K562 (cell line): ENCODE results near the gene PKIB. TPM values are rescaled to one million over a fixed set of nuclear protein-coding genes. Genes with fewer than 3 reads are reported as not detected.

Experiments
- ATAC-seq: fragments of 200-7000 bp; cut with Tn5 transposase; 3 replicates; pipeline ENCODE4 v1.9.1; 2020; ENCODE audit warnings: moderate library complexity
- BruUV-seq: library from RNA; stranded (reverse); fragments of 400-500 nt; replicated peaks from 2 replicates; lab custom pipeline; 2021; lab: Mats Ljungman, UMichigan
- CTCF ChIA-PET: fragments of 300-600 bp; formaldehyde crosslinking; extraction: SDS; loops from one replicate; lab custom pipeline; 2021; ENCODE audit warnings: low intra/inter-chr PET ratio; lab: Yijun Ruan, JAX
- POLR2A ChIA-PET: fragments of 300-600, 350-650 bp; sonication (Branson Sonifier 250); formaldehyde crosslinking; extraction: SDS; loops from one replicate; lab custom pipeline; 2021; ENCODE audit warnings: antibody characterized with exemption, inconsistent platforms; lab: Yijun Ruan, JAX
- DNase-seq, 4 experiments: peaks; one replicate each; pipeline versions ENCODE4 v3.0.0 to v3.0.0-alpha.2; 2011 to 2018; ENCODE audit warnings: low spot score in 3 of 4, mixed read lengths in 3 of 4; ENCODE audit errors: extremely low read depth in 1 of 4
- FAIRE-seq: peaks from 2 replicates; lab custom pipeline; 2011; peaks lifted over from hg19 to GRCh38; lab: Jason Lieb, UNC
- H2AFZ ChIP-seq: 2 replicates; pipeline ENCODE4 v1.6.0; 2011; ENCODE audit warnings: low read depth, low read length, control low read depth, inconsistent platforms
- H3K27ac ChIP-seq: fragments of 200-600 bp; 3 replicates; pipeline ENCODE4 v1.8.0; 2011; ENCODE audit warnings: low read depth, mild to moderate bottlenecking, control low read depth, inconsistent platforms, low read length, moderate library complexity, mixed read lengths; ENCODE audit errors: extremely low read depth
- H3K27me3 ChIP-seq, 2 experiments: fragments of 300-600 bp in 1 of 2; 2 replicates in 1 of 2; 3 replicates in 1 of 2; pipeline versions ENCODE4 v1.6.0 to v1.8.0; 2011; ENCODE audit warnings: inconsistent platforms in 2 of 2, low read length in 2 of 2, mild to moderate bottlenecking in 1 of 2, mixed read lengths in 1 of 2, moderate library complexity in 1 of 2; ENCODE audit not compliant: control insufficient read depth in 2 of 2, insufficient read depth in 2 of 2
- H3K36me3 ChIP-seq: fragments of 300-600 bp; 3 replicates; pipeline ENCODE4 v1.8.0; 2011; ENCODE audit warnings: mild to moderate bottlenecking, low read length, inconsistent platforms; ENCODE audit not compliant: control insufficient read depth, insufficient read depth
- H3K4me1 ChIP-seq, 2 experiments: fragments of 200-600 bp in 1 of 2; replicated peaks in 1 of 2; 2 replicates in 1 of 2; 3 replicates in 1 of 2; pipeline versions ENCODE4 v1.5.1 to v1.8.0; 2011; ENCODE audit warnings: inconsistent platforms in 2 of 2, low read length in 2 of 2, mild to moderate bottlenecking in 1 of 2, mixed read lengths in 1 of 2, moderate library complexity in 1 of 2; ENCODE audit not compliant: control insufficient read depth in 2 of 2, insufficient read depth in 2 of 2
- H3K4me2 ChIP-seq: 2 replicates; pipeline ENCODE4 v1.6.1; 2011; ENCODE audit warnings: low read length, control low read depth, inconsistent platforms, mixed read lengths; ENCODE audit not compliant: insufficient read depth
- H3K4me3 ChIP-seq: fragments of 200-600 bp; sonication (generic), shearing (Covaris generic); 2 replicates; pipeline ENCODE4 v1.5.1; 2016; ENCODE audit warnings: control low read depth, inconsistent platforms
- H3K79me2 ChIP-seq: fragments of 200-600 bp; 3 replicates; pipeline ENCODE4 v1.8.0; 2011; ENCODE audit warnings: low read length, inconsistent platforms; ENCODE audit not compliant: control insufficient read depth, insufficient read depth
- H3K9ac ChIP-seq, 2 experiments: 2 replicates each; pipeline versions ENCODE4 v1.6.0 to v1.6.1; 2011; ENCODE audit warnings: low read depth in 2 of 2, low read length in 2 of 2, control low read depth in 1 of 2, inconsistent platforms in 1 of 2, mild to moderate bottlenecking in 1 of 2, mixed read lengths in 1 of 2; ENCODE audit not compliant: insufficient read depth in 1 of 2
- H3K9me1 ChIP-seq: one replicate; pipeline ENCODE4 v1.6.0; 2011; ENCODE audit warnings: inconsistent platforms, mild to moderate bottlenecking, low read length, moderate library complexity; ENCODE audit not compliant: control insufficient read depth, insufficient read depth
- H3K9me3 ChIP-seq: replicated peaks from 2 replicates; pipeline ENCODE4 v1.5.1; 2011; ENCODE audit warnings: low read depth, low read length, inconsistent platforms; ENCODE audit not compliant: control insufficient read depth, insufficient read depth
- H4K20me1 ChIP-seq: replicated peaks from 2 replicates; pipeline ENCODE4 v1.6.1; 2011; ENCODE audit warnings: low read length, inconsistent platforms, mixed read lengths; ENCODE audit not compliant: control insufficient read depth, insufficient read depth
- ARID1B ChIP-seq: fragments of 450-650 bp; IDR thresholded peaks from 2 replicates; pipeline ENCODE4 v1.6.1; 2016; ENCODE audit warnings: antibody characterized with exemption, mild to moderate bottlenecking, inconsistent platforms
- ATF7 ChIP-seq: fragments of 450-650 bp; IDR thresholded peaks from 2 replicates; pipeline ENCODE4 v1.7.1; 2014; ENCODE audit warnings: mild to moderate bottlenecking, moderate library complexity
- BRD4 ChIP-seq: fragments of 200-600 bp; sonication (generic); IDR thresholded peaks from 2 replicates; pipeline ENCODE4 v1.6.1; 2017; ENCODE audit warnings: inconsistent platforms
- CC2D1A ChIP-seq: fragments of 450-650 bp; IDR thresholded peaks from 2 replicates; pipeline ENCODE4 v1.6.1; 2017; ENCODE audit warnings: mild to moderate bottlenecking
- CTBP1 ChIP-seq: fragments of 450-650 bp; IDR thresholded peaks from 2 replicates; pipeline ENCODE4 v1.6.1; 2016; ENCODE audit warnings: borderline replicate concordance
- ESRRA ChIP-seq: fragments of 450-650 bp; IDR thresholded peaks from 2 replicates; pipeline ENCODE4 v1.6.1; 2014; ENCODE audit warnings: low read depth, mild to moderate bottlenecking, moderate library complexity, borderline replicate concordance
- KLF16 ChIP-seq: IDR thresholded peaks from 2 replicates; pipeline ENCODE4 v1.6.1; 2016; ENCODE audit warnings: antibody characterized with exemption
- LARP7 ChIP-seq: fragments of 450-650 bp; IDR thresholded peaks from 2 replicates; pipeline ENCODE4 v1.6.1; 2016
- MAZ ChIP-seq, 2 experiments: fragments of 450-650 bp in 1 of 2; sonication (generic) in 1 of 2; formaldehyde crosslinking; IDR thresholded peaks in 1 of 2; conservative IDR thresholded peaks in 1 of 2; 2 replicates each; pipeline versions ENCODE4 v1.4.0 to v1.5.0; 2020; ENCODE audit warnings: mild to moderate bottlenecking in 1 of 2, missing genetic modification reagents in 1 of 2
- PYGO2 ChIP-seq: fragments of 450-650 bp; IDR thresholded peaks from 2 replicates; pipeline ENCODE4 v1.6.1; 2016; ENCODE audit warnings: mild to moderate bottlenecking, missing genetic modification characterization, moderate library complexity, missing compliant biosample characterization
- RUNX1 ChIP-seq: sonication (generic); IDR thresholded peaks from 2 replicates; pipeline ENCODE4 v1.6.1; 2016; ENCODE audit warnings: antibody characterized with exemption, low read depth
- SMARCE1 ChIP-seq: fragments of 450-650 bp; IDR thresholded peaks from 2 replicates; pipeline ENCODE4 v1.7.1; 2016; ENCODE audit warnings: mild to moderate bottlenecking
- SPI1 ChIP-seq: IDR thresholded peaks from 2 replicates; pipeline ENCODE4 v1.6.1; 2011; ENCODE audit warnings: low read depth, low read length, control low read depth, borderline replicate concordance
- SREBF1 ChIP-seq: fragments of 150-350 bp; IDR thresholded peaks from 2 replicates; pipeline ENCODE4 v1.6.1; 2014; ENCODE audit warnings: antibody characterized with exemption, low read depth, low read length, borderline replicate concordance
- TEAD4 ChIP-seq, 2 experiments: sonication (generic) in 1 of 2; formaldehyde crosslinking in 1 of 2; IDR thresholded peaks; 2 replicates each; pipeline versions ENCODE4 v1.6.1 to v1.8.0; 2012 to 2022; ENCODE audit warnings: borderline replicate concordance in 1 of 2, inconsistent platforms in 1 of 2, low read length in 1 of 2, mild to moderate bottlenecking in 1 of 2, missing genetic modification reagents in 1 of 2
- ZFX ChIP-seq: sonication (generic); formaldehyde crosslinking; IDR thresholded peaks from 2 replicates; pipeline ENCODE4 v1.8.0; 2022; ENCODE audit warnings: mild to moderate bottlenecking, missing genetic modification reagents, moderate library complexity
- ZZZ3 ChIP-seq: fragments of 450-650 bp; IDR thresholded peaks from 2 replicates; pipeline ENCODE4 v1.6.1; 2016; ENCODE audit warnings: antibody characterized with exemption, mild to moderate bottlenecking, moderate library complexity
- WGBS: fragments of 100-300 bp; shearing (Covaris generic); methylation state at CpG from one replicate; pipeline ENCODE4 v1.1.6; 2016; ENCODE audit warnings: low coverage, mixed read lengths; ENCODE audit not compliant: insufficient coverage; ENCODE audit errors: missing lambda C conversion rate; 5-methylcytosine and 5-hydroxymethylcytosine counted together
- in situ Hi-C: fragments of 300-500 bp; cut with MboI; formaldehyde crosslinking; loops from 4 replicates; pipeline ENCODE4 v1.15.0; 2018; ENCODE audit warnings: inconsistent platforms, mixed read lengths
- intact Hi-C: fragments of 100-400 bp; cut with micrococcal nuclease; formaldehyde crosslinking; loops from 2 replicates; pipeline ENCODE4 v1.14.2; 2022
- polyA plus RNA-seq, 8 experiments: library from polyadenylated mRNA; depleted of rRNA in 4 of 8; stranded (reverse) in 5 of 8; unstranded in 3 of 8; fragments of >200 nt; fragmentation: Nextera tagmentation in 2 of 8; fragmentation: Illumina TruSeq in 1 of 8; extraction: Ambion mirVana in 2 of 8; extraction: Trizol in 1 of 8; gene quantifications; 2 replicates each; pipeline versions ENCODE4 v1.2.1 to v1.2.3, GENCODE V29; 2011 to 2014; ENCODE audit warnings: inconsistent platforms in 1 of 8, missing spikeins in 1 of 8
- total RNA-seq, 7 experiments: library from RNA; depleted of rRNA in 6 of 7; stranded (reverse); fragments of >200 nt in 6 of 7; fragmentation: Illumina TruSeq in 2 of 7; extraction: Trizol in 2 of 7; gene quantifications; 2 replicates each; pipeline versions ENCODE4 v1.2.1 to v1.2.3, GENCODE V29; 2011 to 2021; ENCODE audit warnings: low replicate concordance in 1 of 7
- TF ChIP-seq, protein P1 (sequence below), 2 experiments: IDR thresholded peaks in 1 of 2; conservative IDR thresholded peaks in 1 of 2; 2 replicates each; pipeline ENCODE4 v1.6.1; 2016; ENCODE audit warnings: low read depth in 2 of 2, mild to moderate bottlenecking in 1 of 2, missing compliant biosample characterization in 1 of 2, missing genetic modification characterization in 1 of 2, moderate library complexity in 1 of 2
- TF ChIP-seq, protein P2 (sequence below): fragments of 450-650 bp; IDR thresholded peaks from 2 replicates; pipeline ENCODE4 v1.7.0; 2016; ENCODE audit warnings: borderline replicate concordance

PKIB gene
- total and polyA plus RNA-seq, 9 of the 15 experiments (the other 6 are each of a cell fraction or from before 2014, with no cell fraction given): 14.8 to 37.5 (median 27.4) TPM

GRCh38 chr6:122709922-122710512, 99.8 kb downstream of the PKIB start:
- CTCF ChIA-PET: no interaction called here
- WGBS: 15% methylated on average over 4 of the region's 4 CpGs
- TF ChIP-seq CTBP1 (no peak), SMARCE1 (peak; percentile 62; the same call in 1 of the 2 replicates), LARP7 (no peak), ESRRA (no peak), ATF7 (peak; percentile 73; the same call in 1 of the 2 replicates), ZFX (CRISPR knock-in tag) (peak; percentile 47; the same call in 1 of the 2 replicates), KLF16 (no peak), TEAD4 (IDR thresholded peaks at IDR 0.05; ENCODE audit: low read length) (peak; percentile 33; the same call in 1 of the 2 replicates), TEAD4 (CRISPR knock-in tag; IDR thresholded peaks at IDR 0.05; ENCODE audit: borderline replicate concordance) (no peak), SREBF1 (no peak), MAZ (CRISPR knock-in tag; conservative IDR thresholded peaks at IDR 0.05 in 1 of 2, IDR thresholded peaks at IDR 0.05 in 1 of 2) (no peak), ZZZ3 (no peak), PYGO2 (tag) (no peak), RUNX1 (no peak), BRD4 (peak; percentile 64; the same call in 1 of the 2 replicates), CC2D1A (peak; percentile 27; the same call in 1 of the 2 replicates), SPI1 (peak; percentile 86), ARID1B (0 out of 2 replicates have a peak, but pooled peaks have one; percentile 18)
- TF ChIP-seq, protein P1, sequence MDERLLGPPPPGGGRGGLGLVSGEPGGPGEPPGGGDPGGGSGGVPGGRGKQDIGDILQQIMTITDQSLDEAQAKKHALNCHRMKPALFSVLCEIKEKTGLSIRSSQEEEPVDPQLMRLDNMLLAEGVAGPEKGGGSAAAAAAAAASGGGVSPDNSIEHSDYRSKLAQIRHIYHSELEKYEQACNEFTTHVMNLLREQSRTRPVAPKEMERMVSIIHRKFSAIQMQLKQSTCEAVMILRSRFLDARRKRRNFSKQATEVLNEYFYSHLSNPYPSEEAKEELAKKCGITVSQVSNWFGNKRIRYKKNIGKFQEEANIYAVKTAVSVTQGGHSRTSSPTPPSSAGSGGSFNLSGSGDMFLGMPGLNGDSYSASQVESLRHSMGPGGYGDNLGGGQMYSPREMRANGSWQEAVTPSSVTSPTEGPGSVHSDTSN (CRISPR knock-in tag; IDR thresholded peaks at IDR 0.05; ENCODE audit: low read depth): no peak
- TF ChIP-seq, protein P1 (tag; conservative IDR thresholded peaks at IDR 0.05; ENCODE audit: low read depth): peak; percentile 70; the same call in 1 of the 2 replicates
- TF ChIP-seq, protein P2, sequence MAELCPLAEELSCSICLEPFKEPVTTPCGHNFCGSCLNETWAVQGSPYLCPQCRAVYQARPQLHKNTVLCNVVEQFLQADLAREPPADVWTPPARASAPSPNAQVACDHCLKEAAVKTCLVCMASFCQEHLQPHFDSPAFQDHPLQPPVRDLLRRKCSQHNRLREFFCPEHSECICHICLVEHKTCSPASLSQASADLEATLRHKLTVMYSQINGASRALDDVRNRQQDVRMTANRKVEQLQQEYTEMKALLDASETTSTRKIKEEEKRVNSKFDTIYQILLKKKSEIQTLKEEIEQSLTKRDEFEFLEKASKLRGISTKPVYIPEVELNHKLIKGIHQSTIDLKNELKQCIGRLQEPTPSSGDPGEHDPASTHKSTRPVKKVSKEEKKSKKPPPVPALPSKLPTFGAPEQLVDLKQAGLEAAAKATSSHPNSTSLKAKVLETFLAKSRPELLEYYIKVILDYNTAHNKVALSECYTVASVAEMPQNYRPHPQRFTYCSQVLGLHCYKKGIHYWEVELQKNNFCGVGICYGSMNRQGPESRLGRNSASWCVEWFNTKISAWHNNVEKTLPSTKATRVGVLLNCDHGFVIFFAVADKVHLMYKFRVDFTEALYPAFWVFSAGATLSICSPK: no peak

More at GRCh38 chr6:122709922-122710512, 99.8 kb downstream of the PKIB start:
- Histone ChIP-seq H3K27ac (peak overlapping the region; percentile 74), H3K36me3 (no peaks in the 10 kb centered on the region), H3K9me3 (no peaks in the 10 kb centered on the region), H3K79me2 (no peaks in the 10 kb centered on the region), H4K20me1 (no peaks in the 10 kb centered on the region), H3K4me3 (no peak overlapping the region), H3K27me3 (no peaks in the 10 kb centered on the region), H3K9me1 (no peaks in the 10 kb centered on the region), H3K9ac (peak overlapping the region in 1 of 2 experiments; percentile 17; a peak in 2 of 4 replicates), H2AFZ (peak overlapping the region; percentile 84), H3K4me1 (peaks cover 9 to 43% of the 10 kb centered on the region in 2 experiments; a peak in 3 of 5 replicates), H3K4me2 (peak overlapping the region; percentile 7; the same call in 1 of the 2 replicates)
- intact Hi-C loops: loop anchor here (5.0 kb wide), 2 partner anchors 238 to 308 kb away; partner anchors contain the start of gene SERINC1
- POLR2A ChIA-PET: no interaction called here
- in situ Hi-C loops: no loop called here
- DNase-seq (peak in 1 of 4 experiments; percentile 41), ATAC-seq (peak; percentile 9; the same call in 2 of the 3 replicates), FAIRE-seq (peak; percentile 48)
- BruUV-seq: no TSS peak
